ENCODE measurements around the gene KLHL1. TPM values are rescaled to one million over a fixed set of nuclear protein-coding genes. Genes with fewer than 3 reads are reported as not detected.

The KLHL1 gene
- polyA plus RNA-seq, 1 of the 3 experiments (the other 2 are of a cell fraction) = not detected

DNA sequence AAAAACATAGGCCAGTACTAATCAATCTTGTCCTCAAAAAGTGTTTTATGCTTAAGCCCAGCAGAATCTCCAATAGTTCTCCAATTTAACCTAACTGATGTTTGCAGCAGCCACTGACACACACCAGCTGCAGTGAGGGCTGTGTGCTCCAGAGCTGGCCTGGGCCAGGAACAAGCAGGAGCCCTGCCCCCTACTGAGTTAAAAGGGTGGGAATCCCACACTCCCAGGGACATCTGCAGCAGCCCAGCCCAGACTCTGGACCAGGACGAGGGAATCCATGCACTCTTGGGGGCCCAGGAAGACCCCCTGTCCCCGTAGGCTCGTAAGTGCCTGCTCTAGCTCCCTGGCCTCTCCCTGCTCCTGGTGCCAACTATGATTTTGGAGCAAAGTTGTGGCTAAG is 92.1 kb downstream of the KLHL1 start:
- H3K36me3 ChIP-seq (replicated peaks in 1 of 2; ENCODE audit: control insufficient read depth in 1 of 2, insufficient read depth in 2 of 2, low read length in 1 of 2) = no peaks in the 10 kb centered on the region
- ChIA-PET CTCF (interaction anchor here (0.5 kb wide), 1 partner anchor 912 kb away, joined by 3 read pairs; no protein-coding TSS in a partner anchor), POLR2A (no interaction called here)
- no peaks in the 10 kb centered on the region for H3F3A ChIP-seq (replicated peaks; ENCODE audit: insufficient read depth)
- H3K9ac ChIP-seq = no peak overlapping the region
- 12% methylated on average over 3 of the region's 3 CpGs for WGBS (ENCODE audit: low lambda C conversion rate)
- H2AFZ ChIP-seq (ENCODE audit: low read depth) = no peak overlapping the region
- H3K4me1 ChIP-seq (ENCODE audit: control insufficient read depth in 1 of 2, insufficient read depth in 2 of 2, low read depth in 1 of 2, low read length in 1 of 2) = no peaks in the 10 kb centered on the region
- H3K4me3 ChIP-seq (ENCODE audit: low read depth in 2 of 2, low read length in 1 of 2) = no peak overlapping the region
- DNase-seq = no peak
- no peaks in the 10 kb centered on the region for H3K9me2 ChIP-seq
- TF ChIP-seq RXRA (IDR thresholded peaks at IDR 0.05; ENCODE audit: borderline replicate concordance, low read depth) = no peak
- no peak for TF ChIP-seq RFX5 (IDR thresholded peaks at IDR 0.05; ENCODE audit: low read length)
- TF ChIP-seq, protein P1, sequence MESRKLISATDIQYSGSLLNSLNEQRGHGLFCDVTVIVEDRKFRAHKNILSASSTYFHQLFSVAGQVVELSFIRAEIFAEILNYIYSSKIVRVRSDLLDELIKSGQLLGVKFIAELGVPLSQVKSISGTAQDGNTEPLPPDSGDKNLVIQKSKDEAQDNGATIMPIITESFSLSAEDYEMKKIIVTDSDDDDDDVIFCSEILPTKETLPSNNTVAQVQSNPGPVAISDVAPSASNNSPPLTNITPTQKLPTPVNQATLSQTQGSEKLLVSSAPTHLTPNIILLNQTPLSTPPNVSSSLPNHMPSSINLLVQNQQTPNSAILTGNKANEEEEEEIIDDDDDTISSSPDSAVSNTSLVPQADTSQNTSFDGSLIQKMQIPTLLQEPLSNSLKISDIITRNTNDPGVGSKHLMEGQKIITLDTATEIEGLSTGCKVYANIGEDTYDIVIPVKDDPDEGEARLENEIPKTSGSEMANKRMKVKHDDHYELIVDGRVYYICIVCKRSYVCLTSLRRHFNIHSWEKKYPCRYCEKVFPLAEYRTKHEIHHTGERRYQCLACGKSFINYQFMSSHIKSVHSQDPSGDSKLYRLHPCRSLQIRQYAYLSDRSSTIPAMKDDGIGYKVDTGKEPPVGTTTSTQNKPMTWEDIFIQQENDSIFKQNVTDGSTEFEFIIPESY (IDR thresholded peaks at IDR 0.05; ENCODE audit: borderline replicate concordance, low read depth) = no peak
- TF ChIP-seq, protein P2, sequence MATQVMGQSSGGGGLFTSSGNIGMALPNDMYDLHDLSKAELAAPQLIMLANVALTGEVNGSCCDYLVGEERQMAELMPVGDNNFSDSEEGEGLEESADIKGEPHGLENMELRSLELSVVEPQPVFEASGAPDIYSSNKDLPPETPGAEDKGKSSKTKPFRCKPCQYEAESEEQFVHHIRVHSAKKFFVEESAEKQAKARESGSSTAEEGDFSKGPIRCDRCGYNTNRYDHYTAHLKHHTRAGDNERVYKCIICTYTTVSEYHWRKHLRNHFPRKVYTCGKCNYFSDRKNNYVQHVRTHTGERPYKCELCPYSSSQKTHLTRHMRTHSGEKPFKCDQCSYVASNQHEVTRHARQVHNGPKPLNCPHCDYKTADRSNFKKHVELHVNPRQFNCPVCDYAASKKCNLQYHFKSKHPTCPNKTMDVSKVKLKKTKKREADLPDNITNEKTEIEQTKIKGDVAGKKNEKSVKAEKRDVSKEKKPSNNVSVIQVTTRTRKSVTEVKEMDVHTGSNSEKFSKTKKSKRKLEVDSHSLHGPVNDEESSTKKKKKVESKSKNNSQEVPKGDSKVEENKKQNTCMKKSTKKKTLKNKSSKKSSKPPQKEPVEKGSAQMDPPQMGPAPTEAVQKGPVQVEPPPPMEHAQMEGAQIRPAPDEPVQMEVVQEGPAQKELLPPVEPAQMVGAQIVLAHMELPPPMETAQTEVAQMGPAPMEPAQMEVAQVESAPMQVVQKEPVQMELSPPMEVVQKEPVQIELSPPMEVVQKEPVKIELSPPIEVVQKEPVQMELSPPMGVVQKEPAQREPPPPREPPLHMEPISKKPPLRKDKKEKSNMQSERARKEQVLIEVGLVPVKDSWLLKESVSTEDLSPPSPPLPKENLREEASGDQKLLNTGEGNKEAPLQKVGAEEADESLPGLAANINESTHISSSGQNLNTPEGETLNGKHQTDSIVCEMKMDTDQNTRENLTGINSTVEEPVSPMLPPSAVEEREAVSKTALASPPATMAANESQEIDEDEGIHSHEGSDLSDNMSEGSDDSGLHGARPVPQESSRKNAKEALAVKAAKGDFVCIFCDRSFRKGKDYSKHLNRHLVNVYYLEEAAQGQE (IDR thresholded peaks at IDR 0.05; ENCODE audit: low read depth, low read length) = no peak
- no peak for TF ChIP-seq GABPA (IDR thresholded peaks at IDR 0.05; ENCODE audit: low read depth)
- TF ChIP-seq, protein P3, sequence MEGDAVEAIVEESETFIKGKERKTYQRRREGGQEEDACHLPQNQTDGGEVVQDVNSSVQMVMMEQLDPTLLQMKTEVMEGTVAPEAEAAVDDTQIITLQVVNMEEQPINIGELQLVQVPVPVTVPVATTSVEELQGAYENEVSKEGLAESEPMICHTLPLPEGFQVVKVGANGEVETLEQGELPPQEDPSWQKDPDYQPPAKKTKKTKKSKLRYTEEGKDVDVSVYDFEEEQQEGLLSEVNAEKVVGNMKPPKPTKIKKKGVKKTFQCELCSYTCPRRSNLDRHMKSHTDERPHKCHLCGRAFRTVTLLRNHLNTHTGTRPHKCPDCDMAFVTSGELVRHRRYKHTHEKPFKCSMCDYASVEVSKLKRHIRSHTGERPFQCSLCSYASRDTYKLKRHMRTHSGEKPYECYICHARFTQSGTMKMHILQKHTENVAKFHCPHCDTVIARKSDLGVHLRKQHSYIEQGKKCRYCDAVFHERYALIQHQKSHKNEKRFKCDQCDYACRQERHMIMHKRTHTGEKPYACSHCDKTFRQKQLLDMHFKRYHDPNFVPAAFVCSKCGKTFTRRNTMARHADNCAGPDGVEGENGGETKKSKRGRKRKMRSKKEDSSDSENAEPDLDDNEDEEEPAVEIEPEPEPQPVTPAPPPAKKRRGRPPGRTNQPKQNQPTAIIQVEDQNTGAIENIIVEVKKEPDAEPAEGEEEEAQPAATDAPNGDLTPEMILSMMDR (IDR thresholded peaks at IDR 0.05) = no peak
- TF ChIP-seq NFIC (IDR thresholded peaks at IDR 0.05; ENCODE audit: borderline replicate concordance) = no peak
- no peak for TF ChIP-seq NRF1 (IDR thresholded peaks at IDR 0.05; ENCODE audit: low read depth, low read length)
- TF ChIP-seq RAD21 (IDR thresholded peaks at IDR 0.05; ENCODE audit: low read length) = no peak
- TF ChIP-seq, protein P4, sequence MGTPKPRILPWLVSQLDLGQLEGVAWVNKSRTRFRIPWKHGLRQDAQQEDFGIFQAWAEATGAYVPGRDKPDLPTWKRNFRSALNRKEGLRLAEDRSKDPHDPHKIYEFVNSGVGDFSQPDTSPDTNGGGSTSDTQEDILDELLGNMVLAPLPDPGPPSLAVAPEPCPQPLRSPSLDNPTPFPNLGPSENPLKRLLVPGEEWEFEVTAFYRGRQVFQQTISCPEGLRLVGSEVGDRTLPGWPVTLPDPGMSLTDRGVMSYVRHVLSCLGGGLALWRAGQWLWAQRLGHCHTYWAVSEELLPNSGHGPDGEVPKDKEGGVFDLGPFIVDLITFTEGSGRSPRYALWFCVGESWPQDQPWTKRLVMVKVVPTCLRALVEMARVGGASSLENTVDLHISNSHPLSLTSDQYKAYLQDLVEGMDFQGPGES (IDR thresholded peaks at IDR 0.05; ENCODE audit: low read depth, low read length) = no peak
- TF ChIP-seq, protein P5, sequence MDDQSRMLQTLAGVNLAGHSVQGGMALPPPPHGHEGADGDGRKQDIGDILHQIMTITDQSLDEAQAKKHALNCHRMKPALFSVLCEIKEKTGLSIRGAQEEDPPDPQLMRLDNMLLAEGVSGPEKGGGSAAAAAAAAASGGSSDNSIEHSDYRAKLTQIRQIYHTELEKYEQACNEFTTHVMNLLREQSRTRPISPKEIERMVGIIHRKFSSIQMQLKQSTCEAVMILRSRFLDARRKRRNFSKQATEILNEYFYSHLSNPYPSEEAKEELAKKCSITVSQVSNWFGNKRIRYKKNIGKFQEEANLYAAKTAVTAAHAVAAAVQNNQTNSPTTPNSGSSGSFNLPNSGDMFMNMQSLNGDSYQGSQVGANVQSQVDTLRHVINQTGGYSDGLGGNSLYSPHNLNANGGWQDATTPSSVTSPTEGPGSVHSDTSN (IDR thresholded peaks at IDR 0.05) = no peak
- no peak for TF ChIP-seq ELF1 (IDR thresholded peaks at IDR 0.05)
- no peak for TF ChIP-seq MXI1 (IDR thresholded peaks at IDR 0.05; ENCODE audit: low read depth, low read length)
- TF ChIP-seq EP300 (IDR thresholded peaks at IDR 0.05; ENCODE audit: borderline replicate concordance in 1 of 2, low read depth in 1 of 2, low read length in 1 of 2) = no peak
- TF ChIP-seq RCOR1 (IDR thresholded peaks at IDR 0.05; ENCODE audit: low read length) = no peak
- H3K27ac ChIP-seq (ENCODE audit: low read depth in 2 of 2, low read length in 1 of 2) = no peak overlapping the region
- H4K20me1 ChIP-seq (ENCODE audit: insufficient read depth) = no peaks in the 10 kb centered on the region
- H3K79me2 ChIP-seq (ENCODE audit: insufficient read depth) = no peaks in the 10 kb centered on the region
- no peaks in the 10 kb centered on the region for H3K27me3 ChIP-seq (ENCODE audit: insufficient read depth)
- no peak overlapping the region for H3K4me2 ChIP-seq
- no peaks in the 10 kb centered on the region for H3K9me3 ChIP-seq
